Stimulated activated CD8-positive, alpha-beta memory T cell treated with anti-CD3 and anti-CD28 coated beads, Interleukin-7, amount 100 ng/mL, for 24 hours (primary cell): Measurements from ENCODE around the gene RAD51B.

Experiments
- DNase-seq: peaks from one replicate; pipeline ENCODE4 v3.0.0-alpha.2; 2020; ENCODE audit warnings: low read depth

RAD51B gene

DNA sequence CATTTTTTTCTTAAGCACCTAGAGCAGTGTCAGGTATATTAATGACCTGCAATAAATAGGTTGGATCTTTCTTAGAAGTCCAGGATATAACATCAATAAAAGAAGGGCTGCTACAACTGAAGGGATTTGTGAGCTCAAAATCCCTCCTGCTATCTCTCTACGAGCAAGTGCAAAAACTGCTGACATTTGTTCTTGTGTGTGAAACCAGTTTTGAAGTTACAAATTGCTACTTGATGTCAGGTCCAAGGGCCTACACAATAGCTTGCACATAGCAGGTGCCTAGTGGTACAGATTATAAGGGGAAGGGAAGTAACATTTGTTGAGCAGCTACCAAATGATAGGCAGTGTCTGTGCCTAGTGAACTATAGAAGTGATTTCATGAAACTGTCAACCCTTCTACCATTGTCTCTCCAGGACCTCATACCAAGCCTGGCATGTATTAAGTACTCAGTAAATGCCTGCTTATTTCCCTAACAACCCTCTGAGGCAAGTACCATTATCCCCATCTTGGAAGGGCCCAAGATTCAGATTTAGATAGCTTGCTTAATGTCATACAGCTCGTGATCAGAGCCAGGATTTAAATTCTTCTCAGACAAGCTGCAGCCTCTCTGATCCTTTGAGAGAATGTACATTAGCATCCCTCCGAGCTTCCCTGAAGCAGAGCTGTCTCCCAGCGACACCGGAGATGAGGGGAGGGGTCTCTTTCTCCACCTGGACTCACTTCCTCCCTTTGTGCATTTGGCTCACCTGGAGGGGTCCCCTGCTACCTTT, 673.0 kb downstream of the RAD51B start:
- DNase-seq = no peak

DNA sequence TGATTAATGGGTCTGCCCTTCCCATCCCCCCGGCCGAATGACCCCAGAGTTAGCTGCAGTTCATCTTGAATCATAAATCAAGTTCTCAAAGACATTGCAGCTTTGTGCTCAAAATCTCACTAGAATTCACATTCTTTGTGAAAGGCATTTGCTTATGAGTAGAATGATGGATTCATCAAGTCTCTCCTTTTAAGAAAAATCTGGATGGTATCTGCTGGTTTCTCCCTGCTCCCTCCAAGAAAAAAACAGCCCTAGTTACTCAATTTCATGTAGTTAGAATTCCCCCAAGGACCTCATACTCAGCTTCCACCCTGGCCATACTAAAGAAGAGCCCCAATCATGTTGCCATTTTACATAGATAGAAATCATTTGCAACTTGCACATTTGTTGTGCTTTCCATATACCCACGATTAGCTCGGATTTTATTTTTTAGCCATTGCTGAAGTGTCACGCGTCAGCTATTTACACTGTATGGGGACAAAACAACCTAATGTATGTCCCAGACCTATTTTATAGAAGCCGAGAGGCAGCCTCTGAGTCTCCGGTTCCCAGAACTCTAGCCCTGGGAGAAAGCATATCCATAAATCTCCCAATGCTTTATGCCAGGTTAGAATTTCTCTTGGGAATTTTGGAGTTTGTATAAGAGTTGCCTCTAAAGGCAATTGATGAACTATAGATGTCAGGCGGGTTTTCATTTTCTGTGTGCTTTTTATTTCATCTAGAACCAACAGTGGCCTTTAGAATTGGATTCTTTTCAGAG, 673.8 kb downstream of the RAD51B start:
- DNase-seq = no peak

DNA sequence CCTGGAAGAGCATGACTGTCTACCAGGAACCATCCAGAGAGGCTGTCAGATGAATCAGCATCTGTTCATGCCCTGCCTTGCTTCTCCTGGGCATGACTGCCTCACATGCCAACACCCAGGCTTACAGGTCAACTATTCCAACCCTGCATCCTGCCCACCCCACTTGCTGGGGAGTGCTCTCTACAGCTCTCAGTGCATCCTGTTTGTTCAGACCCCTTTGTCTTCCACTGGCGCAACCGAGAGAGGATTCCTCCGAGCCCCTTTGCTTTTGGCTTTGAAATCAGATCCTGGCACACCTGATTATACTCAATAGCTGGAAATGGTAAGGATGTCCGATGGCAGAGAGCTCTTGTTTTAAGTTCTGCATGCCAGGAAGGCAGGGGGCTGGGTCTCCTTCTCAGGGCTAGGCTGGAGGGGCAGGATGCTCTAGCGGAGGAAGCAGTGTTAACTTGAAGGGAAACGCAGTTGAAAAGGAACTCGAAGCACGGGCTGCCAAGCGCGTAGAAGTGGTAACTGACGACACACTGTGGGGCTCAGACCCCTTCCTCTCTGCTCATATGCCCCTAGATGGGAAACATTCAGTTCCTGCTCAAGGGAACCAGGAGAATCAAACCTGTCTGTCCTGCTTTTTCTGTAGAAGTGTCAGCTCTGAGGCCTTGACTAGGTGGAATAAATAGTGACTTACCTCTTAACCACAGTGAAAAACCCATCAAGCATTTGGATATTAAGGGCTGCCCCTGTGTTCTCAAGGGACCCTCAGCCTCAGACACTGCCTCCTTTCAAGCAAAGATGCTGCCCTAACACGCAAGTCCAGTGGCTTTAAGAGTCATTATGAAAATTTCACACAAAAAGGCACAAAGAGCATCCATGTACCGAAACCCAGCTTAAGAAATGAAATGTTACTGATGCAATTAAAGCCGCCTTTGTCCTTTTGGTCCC, 675.8 kb downstream of the RAD51B start:
- no peak for DNase-seq

DNA sequence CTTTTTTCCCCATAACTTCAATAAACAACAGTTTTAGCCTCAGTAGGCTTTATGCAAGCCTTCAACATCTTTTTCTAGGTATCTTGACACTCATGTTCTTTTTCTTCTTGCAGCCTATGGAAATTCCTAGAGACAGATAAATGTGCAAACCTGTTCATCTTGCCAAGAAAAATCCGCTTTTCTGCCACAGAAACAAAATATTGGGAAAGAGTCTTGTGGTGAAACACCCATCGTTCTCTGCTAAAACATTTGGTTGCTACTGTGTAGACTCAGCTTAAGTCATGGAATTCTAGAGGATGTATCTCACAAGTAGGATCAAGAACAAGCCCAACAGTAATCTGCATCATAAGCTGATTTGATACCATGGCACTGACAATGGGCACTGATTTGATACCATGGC, 677.4 kb downstream of the RAD51B start:
- DNase-seq = no peak

DNA sequence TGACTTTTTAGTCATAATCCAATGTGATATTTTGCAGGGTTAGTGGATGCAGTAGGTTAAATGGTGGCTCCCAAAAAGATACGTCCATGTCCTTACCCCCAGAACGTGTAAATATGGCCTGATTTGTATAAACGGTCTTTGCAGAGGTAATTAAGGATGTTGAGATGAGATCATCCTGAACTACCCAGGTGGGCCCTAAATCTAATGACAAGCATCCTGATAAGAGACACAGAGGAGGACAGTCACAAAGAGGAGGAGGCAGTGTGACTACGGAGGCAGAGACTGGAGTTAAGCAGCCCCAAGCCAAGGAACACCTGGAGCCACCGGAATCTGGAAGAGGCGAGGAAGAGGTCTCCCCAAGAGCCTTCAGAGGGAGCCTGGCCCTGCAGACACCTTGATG, 679.9 kb downstream of the RAD51B start:
- no peak for DNase-seq

DNA sequence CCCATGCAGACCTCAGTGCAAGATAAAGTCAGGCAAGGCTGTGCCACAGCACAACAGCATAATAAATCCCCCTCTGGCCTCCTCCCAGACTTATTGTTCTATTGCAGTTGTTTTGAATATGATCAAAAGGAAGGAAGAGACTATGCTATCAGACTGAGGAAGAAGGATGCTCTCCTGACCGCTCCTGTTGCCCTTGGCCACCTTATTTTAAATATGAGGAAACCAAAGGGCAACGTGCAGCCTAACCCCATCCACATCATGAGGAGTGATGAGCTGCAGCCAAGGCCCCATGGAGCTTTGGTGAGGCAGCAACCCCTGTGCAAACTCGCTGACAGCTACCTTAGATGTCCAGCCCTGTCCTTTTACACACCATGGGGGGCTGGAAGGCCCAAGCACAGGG, 681.6 kb downstream of the RAD51B start:
- no peak for DNase-seq

DNA sequence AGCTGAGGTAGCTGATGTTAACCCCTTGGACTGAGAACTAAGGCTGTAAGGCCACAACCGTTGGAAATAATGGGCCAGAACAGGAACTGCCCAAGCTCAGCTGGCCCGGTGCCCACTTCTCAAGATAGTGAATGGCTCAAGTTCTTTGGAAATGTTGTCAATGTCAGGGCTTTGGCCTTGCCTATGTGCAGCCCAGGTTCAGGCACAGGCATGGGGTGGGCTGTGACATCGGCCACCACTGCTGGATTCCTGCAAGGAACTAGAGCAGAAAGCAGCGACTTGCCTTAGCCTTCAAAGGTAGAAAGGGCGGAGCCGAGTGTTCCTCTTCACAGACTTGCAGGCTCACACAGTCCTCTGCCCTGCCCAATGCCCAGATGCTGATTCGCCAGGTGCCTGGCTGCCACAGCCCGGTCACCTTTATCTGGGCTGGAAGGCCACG, 682.1 kb downstream of the RAD51B start:
- no peak for DNase-seq

DNA sequence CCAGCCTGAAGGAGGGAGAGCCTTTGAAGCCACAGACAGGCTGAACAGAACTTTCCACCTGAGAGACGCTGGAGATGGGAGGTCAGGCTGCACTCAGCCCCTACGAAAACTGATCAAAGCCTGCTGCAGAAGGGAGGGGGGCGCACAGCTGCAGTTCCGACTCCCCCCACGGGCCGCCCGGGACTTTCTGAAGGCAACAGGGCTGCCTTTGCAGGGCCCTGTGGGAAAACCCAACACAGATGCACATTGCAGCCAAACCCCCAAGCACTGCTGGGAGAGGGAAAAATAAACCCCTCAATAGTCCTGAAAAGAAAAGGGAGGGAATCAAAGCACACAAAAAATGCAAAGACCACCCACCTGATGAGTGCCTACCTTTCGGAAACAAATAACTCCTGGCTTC, 682.7 kb downstream of the RAD51B start:
- DNase-seq = no peak

DNA sequence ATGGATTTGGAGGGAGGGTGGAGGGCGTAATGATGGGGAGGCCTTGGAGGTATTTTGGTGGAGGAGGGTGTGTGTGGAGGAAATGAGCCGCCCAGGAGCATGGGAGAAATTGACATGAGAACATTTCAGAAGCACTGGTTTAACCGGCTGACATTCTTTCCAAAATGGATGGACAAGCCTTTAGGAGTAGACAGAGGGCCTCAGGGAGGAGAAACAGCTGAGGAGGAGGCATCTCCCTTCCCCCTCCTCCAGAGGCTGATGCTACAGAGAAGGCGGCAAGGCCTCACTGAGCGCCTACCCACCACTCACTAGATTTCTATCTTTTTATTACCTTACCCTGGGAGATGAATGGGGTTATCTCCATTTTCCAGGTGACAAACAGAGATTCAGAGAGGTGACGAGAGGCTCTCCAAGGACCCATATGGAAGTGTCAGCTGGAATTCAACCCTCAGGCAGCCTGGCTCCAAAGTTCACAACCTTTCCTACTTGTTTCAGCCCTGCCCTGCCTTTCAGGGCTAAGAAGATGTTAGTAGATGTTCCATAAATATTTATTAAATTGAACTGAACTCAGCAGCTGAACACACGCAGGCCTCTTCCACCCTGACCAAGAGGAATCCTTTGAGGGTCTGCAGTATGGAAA, 683.7 kb downstream of the RAD51B start:
- no peak for DNase-seq

DNA sequence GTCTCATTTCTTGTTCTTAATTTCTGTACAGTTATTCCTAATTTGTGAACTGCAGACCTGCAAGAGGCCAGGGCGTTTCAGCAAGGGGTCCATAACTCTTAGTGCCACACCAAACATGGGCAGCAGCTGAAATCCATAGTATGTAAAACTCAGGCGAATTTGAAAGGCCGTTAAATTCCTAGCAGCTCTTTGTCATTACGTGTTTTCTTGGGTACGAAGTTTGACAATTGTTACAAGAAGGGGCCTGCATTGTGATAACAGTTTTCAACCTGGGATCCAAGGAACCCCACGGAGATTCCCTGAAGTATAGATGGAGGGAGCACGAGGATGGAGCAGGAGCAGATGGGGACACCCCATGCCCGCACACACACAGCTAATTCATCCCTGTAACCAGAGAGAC, 685.3 kb downstream of the RAD51B start:
- no peak for DNase-seq

DNA sequence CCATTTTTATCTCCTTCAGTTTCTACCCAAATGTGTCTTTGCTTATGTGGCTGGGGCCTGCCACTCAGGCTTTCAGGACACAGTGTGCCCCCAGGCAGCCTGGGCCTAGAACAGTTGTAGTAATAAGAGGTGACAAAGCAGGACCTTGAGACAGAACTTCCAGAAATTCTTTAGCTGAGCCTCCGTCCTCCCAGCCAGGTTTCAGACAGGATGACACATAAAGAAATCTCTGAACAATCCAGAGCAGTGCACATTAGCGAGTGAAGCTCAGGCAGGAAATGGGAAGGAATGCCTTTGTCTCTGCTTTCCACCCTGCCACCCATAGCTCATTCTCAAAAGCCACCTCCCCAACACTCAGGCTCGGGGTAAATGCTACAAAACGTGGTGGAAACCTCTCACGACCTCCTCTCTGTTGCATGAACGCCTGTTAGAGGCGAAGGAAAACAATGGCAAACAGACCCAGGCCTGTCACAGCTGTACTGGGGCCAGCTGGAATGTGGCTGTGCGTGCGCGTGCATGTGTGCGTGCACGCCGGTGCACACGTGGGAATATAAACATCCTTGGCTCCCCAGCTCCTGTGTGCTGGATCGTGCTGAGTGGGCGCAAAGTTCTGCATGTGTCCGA, 686.6 kb downstream of the RAD51B start:
- DNase-seq = no peak

DNA sequence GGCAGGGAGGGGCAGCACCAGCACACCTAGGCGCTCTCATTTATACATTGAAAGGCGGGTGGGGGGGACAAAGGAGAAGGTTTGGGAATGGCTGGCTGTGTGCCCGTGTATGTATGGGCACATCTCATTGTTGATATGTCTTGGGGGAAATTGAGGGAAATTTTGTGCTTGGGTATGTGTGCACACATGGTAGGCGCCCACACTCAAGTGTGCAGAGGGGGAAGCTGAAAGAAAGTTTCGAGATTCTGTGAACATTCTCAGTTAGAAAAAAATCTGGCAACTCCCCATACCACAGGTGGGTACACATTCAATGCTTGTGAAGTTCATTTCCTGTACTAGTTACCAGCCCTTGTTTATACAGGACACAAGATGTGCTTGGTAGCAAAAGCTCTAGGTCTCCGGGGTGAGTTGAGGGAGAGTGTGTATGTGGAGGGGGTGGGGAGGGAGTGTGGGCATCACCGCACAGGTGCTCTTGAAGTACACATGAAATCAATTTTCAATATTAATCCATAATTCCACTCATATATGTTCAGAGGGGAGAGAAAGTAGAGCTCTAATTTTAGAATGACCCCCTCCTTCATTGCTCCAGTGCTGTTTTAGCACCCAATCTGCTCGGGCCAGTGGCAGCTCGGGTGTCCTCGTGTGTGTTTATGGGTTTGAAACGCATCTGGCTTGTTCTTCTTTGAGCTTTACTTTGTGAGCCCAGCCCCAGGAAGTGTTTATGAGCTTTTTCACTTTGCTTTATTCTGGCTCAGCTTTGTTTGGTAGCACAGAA, 687.3 kb downstream of the RAD51B start:
- no peak for DNase-seq

DNA sequence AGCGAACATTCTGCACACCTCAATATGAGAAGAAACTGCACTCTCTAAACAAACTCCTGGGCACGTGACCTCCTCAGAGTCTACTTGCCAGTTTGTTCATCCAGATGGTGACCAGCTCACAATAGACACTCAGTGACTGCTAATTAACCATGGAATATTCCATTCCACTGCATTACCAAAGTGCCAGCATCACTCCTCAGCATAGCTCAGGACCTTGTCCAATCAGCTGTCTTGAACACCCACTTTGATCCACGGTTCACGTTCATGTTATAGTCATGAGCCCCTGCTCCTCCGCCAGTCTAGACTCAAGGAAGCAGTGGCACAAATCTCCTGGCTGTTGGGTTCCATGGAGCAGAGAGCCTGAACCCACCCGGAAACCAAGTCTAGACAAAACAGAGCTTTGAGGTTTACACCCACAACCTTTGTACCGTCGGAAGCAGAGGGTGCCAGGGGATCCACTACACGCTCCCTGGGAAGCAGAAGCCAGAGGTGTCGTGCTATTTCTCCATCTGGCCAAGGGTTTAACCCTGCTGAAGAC, 688.0 kb downstream of the RAD51B start:
- DNase-seq = no peak

DNA sequence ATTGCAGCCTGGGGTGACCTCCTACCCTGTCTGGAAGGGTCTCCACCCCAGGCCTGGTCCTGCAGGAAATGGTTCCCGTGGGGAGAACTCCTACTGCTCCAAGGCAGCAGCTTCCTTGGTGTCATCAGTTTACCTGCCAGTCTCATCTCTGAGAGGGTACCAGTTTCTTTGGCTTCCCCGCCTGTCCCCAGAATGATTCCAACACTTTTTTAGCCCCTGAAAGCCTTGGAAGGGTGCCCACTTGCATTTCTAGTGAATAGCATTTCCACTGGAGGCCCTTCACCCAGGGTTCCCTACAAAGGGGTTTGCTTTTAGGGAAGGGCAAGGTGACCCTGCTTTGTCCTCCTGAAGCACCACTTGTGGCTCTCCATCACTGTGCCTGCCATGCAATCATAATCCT, 689.0 kb downstream of the RAD51B start:
- no peak for DNase-seq

DNA sequence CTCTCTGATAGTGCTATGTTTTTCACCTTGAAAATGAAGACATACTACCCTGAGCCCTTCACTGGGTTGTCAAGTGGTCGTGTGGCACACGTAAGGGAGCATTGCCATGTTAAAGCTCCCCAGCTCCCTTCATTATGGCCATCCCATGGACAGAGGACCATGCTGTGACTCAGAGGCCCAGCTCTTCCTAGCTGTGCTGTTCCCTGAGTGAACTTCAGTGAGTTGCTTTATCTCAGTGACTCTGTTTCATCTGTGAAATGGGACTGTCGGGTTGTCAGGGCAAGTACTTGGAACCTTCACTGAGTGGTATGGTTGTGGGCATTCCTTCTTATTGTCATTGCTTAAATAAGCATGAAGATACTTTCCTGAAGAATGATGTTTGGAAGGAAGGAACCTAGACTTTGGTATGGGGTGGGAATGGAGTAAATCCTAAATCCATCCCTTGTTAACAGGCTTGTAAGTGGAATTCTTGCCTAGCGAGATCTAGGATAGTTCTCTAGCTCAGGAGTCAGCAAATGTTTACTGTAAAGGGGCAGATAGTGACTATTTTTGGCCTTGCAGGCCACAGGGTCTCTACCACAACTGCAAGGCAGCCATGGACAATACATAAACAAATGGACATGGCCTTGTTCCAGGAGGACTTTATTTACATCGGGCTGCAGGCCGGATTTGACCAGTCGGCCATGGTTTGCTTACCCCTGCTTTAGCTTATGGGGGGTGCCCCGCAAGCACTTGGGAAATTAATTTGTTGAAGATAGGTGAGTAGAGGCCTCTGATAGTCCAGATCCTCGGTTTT, 689.8 kb downstream of the RAD51B start:
- no peak for DNase-seq

DNA sequence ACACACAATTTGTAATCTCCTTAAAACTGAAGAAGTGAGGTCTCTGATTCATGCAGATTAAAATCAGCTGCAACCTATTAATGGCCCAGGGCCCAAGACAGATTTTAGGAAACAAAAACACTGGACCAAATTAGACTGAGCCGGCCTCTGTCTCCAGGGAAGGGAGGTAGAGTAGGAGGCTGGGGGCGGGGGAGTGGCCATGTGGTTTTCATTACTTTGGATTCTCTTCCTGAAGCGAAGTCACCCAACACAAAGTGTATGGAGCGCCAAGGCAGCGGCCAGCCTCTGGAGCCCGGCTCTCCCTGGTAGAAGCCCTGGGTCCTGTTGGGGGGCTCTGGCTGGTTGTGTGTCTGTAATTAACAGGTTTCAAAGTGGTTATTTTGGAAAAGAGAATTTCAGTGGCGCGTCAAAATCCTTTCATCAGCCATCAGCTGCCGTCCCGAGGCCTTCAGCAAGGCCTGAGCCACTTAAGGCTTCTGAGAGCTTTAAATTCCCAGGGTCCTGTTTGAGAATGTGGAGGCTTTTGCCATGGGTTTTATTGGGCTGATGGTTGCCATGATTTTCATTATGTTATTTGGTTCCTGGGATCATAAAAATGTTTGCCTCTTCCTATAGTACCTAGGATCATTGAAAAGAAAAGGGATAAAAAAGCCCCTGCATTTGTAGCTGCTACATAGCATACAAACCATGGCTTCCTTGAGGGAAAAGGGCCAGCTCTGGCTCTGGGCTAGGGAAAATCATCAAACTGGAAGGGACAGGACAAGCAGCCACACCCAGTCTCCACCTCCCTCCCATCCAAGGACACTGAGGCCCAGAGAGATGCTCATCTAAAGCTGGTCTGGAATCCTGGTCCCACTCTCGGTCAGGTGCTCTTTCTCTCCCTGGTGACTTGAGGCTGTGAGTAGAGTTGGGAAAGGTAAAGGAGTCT, 690.9 kb downstream of the RAD51B start:
- no peak for DNase-seq

DNA sequence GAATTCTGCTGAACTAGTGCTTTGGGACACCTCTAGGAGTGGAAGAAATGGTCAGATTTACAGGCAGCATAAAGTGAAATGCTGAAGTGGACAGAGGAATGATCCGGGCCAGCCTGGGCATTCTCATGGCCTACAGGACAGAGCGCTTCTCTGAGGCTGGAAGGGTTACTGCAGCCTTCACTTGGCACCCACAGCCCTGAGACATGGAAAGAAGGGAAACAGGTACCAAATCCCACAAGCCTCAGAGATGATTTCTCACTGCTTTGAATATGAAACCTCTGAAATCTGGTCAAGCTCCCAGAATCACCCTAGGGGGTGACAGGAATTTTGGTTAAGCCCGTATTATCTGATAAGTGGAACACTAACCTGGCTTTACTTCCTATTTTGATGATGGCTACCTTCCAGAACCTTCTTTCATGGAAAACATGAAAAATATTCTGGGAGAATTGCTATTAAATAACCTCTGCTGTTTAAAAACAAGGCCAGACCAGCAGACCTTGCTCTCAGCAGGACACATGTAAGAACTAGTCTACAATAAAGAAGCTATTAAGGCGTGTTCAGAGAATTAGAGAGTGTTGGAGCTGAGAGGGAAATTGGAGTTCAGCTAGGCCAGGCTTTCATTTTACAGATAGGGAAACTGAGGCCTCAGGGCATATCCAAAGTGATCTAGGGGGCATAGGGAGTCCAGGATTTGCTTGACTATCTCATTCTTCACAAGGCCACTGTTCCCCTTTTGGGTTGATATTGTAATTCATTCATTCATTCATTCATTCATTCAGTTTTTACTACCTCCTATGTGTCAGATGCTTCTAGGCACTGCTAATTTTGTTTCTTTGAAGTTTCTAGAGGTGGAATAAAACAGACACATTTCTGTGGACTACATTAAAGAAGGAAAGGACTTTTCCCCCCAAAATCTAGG, 691.8 kb downstream of the RAD51B start:
- DNase-seq = no peak
